Stimulated activated naive CD8-positive, alpha-beta T cell treated with anti-CD3 and anti-CD28 coated beads, Interleukin-15, Interleukin-2, amounts not matched to agents 100 U/mL and 50 U/mL, for 24 hours (primary cell): ENCODE results near the gene CST5.
"Not testable (repeated sequence)": the region's sequence is repeated elsewhere in the genome, so short reads cannot be mapped to it uniquely, and the experiment has no call there.

ENCODE experiments used
- ATAC-seq: fragments of 150-1000 bp; cut with Tn5 transposase; one replicate; pipeline ENCODE4 v1.10.0; 2021
- DNase-seq: peaks from one replicate; pipeline ENCODE4 v3.0.0; 2021

CST5 gene

DNA sequence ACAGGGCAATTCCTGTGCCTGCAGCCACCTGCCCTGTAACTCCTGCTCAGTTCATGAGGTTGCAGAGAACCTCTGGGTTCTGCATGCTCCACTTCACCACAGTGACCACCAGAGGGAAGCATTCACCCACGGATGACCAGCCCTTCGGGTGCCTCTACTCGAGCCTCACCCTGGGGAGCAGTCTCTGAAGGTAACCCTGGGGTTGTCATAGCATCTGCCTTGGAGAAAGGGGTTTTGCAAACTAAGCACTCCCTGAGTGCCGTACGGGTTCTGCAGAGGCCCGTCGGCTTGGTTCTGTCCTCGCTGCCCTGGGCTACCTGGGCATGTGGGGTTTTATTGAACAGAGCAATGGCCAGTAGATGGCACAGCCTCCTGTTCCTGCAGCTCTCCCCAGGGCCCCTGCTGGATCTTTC lies 10.2 kb upstream of the CST5 start:
- DNase-seq (peak; percentile 69), ATAC-seq (peak; percentile 81)

DNA sequence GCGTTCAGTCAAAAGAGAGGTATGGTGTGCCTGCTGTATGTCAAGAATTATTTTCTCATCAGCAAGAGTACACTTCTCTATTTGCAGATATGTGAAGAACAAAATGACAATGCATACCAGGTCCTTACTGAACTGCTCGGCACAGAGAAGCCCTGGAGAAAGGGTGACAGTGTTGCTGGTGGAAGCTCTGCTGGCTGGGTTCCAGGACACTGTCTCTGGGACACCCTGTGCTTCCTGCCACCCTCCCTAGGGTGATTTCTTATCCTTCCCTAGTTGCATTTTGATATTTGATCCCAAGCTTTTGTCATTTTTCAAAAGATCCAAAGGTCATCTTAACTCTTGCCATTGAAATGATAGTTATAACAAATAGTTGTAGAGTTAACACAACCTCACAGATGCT lies 8.3 kb upstream of the CST5 start:
- no peak for DNase-seq
- no peak for ATAC-seq

DNA sequence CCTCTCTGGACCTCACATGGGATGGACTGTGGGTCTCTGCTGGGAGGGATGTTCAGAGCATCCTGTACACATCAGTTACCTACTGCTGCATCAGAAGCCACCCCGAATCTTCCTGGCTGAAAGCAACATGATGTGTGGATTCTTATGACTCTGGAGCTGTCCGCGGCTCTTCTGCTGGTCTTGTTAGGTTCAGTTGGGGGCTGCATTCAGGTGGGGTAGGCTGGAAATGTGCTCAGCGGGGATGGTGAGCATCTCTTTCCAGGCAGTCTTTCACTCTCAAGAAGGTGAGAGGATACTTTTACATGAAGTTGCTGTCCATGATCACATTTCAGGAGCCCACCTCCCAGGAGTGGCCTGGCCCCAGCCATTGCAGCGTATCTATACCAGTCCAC lies 5.2 kb upstream of the CST5 start:
- no peak for DNase-seq

DNA sequence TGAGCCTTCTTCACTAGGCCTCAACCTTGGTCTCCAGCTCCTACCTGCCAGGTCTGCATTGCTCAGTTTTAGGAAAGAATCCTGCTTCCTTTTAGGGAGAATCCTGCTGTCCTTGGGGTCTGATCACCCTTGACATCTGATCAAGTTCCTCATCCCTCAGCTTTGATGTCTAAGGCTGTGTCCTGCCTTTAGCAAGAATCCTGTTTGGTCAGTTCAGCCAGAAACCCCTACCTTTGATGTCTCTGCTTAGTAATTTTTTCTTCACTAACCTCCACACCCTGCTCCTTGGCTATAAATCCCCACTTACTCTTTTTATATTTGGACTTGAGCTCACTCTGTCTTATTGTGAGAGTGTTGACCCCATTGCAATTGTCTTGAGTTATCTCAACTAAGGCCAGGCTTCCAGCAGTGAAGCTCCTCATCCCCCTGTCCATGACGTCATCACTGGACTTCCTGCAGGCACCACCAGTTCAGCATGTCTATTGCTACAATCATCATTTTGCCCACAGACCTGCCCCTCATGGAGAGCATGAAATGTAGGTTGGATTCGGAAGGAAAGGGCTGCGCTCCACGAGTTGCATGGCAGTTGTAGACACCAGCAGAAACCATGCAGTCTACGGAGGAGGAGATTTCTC lies 4.7 kb upstream of the CST5 start:
- DNase-seq (no peak), ATAC-seq (no peak)

More for the DNA sequence above, 5.2 kb upstream of the CST5 start:
- ATAC-seq, result no peak

GRCh38 chr20:23881371-23881770 lies 1.8 kb upstream of the CST5 start:
- ATAC-seq (no peak), DNase-seq (no peak)

DNA sequence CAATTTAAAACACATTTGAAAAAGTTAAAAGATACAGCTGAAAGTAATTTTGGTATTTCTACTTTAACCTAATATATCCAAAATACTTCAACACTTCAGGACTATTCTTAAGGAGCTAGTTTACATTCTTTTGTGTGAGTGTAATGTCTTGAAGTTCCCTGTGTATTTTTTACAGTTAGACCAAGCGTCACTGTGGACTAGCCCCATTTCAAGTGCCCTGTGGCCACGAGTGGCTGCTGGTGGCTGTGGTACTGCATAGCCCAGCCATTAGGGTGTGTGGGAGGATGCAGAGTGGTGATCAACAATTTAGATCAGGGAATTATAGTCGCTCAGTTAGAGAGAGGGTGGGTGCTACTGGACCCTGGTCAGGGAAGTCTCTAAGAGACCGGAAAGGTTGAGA lies 869 bp upstream of the CST5 start:
- ATAC-seq, result no peak
- DNase-seq, result no peak

DNA sequence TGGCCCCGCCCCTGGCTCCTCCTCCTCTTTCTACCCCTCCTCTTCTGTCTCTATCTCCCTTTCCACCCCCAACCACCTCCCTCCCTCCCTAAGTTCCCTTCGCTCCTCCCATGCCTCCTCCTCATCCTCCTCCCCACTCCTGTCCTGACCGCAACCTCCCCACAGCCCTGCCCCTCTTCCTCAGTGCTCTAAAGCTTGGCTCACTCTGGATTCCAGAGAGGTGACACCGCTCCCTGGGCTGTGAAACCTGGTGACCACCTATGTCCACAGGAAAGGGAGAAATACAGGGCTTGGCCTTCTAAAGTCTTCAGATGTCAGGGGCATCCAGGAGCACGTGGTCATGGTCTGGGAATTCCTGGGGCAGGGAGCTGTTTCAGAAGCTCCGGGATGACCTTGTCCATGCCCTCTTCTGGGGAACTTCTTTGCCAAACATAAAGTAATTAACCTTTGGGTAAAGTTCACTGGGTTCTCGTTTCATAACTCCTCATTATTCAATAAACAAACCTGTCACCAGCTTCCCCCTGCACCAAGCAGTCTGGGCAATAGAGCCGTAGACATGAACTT lies 345 bp upstream of the CST5 start:
- ATAC-seq (no peak), DNase-seq (no peak)

DNA sequence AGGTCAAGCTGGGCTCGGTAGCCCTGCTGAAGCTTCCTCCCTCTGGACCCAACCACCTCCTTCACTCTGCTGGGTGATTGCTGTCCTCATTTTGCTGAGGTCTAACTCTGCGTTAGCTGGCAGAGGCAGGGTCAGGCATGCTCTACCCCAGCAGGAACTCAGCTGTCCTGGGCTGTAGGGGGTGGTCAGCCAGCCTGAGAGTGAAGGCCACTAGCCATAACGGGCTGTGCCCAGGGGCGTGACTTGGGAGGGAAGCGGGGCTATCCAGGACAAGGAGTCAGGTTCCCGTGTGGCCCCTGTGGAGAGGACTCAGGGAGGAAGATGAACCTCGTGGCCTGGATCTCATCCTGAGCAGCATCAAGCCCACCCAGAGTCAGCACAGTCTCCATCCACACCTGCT lies 761 bp downstream of the CST5 start:
- ATAC-seq (no peak), DNase-seq (no peak)

DNA sequence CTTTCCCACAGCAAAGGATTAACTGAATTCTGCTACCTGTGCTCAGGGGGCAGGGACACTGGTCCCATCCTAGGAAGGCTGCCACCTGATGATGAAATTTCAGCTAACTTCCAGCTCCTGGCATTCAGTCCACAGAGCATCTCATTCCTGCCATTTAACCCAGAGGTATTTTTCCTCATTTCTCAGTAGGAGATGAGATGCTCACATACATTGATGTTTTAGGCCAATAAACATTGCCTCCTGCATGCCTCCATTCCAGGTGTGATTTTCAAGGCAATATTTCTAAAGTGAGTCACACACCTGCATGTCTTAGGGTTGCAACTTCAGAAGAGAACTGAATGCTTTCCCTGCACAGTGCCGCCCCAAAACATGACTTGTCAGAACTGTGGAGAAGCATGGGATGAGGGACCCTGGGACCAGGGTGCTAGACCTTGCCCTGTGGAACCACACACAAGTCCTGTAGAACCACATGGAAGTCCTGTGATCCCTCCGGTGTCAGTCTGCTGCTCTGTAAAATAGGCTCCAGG lies 1.5 kb downstream of the CST5 start:
- not testable (repeated sequence) for ATAC-seq, DNase-seq

DNA sequence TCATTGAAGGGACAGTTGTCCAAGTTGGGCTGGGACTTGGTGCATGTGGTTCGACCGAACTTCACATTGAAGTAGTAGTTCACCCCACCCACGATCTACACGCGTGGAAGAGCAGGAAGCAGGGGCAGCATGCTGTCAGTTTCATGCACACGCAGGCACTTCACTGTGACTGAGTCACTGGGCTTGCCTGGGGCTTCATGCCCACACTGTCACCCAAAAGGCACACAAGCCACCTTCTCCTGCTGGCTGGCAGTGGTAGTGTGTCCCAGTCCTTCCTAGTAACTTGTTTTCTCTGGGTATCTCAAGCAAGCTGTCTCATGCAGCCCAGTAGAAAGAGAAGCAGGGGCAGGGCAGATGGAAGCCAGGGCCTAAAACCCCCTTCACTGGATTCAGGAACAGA lies 2.0 kb downstream of the CST5 start:
- DNase-seq (no peak), ATAC-seq (no peak)

- no peak for ATAC-seq
- DNase-seq, result no peak
Measured at GRCh38 chr20:23875606-23876237, 3.8 kb downstream of the CST5 start.

GRCh38 chr20:23874747-23875146 lies 4.8 kb downstream of the CST5 start:
- DNase-seq (no peak), ATAC-seq (no peak)

- DNase-seq, result no peak
- ATAC-seq, result peak; percentile 55
Measured at GRCh38 chr20:23873370-23874015, 6.1 kb downstream of the CST5 start.

- no peak for ATAC-seq
- no peak for DNase-seq
Measured at GRCh38 chr20:23872065-23872464, 7.5 kb downstream of the CST5 start.

GRCh38 chr20:23870461-23870860 lies 9.1 kb downstream of the CST5 start:
- DNase-seq, result no peak
- no peak for ATAC-seq

DNA sequence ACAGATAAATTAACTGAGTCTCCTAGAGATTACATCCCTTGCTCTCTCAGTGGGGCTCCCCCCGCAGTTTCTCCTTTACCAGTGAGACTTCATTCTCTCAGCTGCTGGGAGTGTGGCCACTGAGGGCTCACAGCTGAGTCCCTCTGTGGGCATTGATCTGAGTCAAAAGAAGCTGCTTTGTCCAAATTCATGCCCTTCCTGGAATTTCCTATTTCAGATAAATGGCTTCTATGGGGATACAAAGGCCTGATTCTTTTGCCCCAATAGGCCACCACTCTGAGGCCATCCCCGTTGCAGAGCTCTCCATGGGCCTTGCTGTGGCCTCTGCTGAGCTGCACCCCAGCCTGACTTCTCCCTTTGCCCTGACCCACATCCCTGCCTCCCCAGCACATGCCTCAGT lies 10.0 kb downstream of the CST5 start:
- no peak for DNase-seq
- no peak for ATAC-seq

DNA sequence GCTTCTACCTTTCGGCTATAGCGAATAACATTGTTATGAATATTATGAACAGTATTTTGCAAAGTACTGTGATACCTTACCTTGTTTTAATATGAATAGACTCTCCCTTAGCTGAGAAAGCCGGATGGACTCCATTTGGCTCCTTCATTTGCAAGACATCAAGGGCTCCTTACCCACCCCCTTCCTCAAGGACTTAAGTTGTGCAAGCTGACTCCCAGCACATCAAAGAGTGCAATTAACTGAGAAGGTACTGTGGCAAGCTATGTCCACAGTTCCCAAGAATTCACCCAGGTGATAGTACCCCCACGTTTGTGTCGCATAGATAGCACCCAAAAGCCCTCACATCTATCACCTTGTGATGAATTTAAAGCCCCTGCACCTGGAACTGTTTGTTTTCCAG lies 11.2 kb downstream of the CST5 start:
- DNase-seq, result no peak
- no peak for ATAC-seq

DNA sequence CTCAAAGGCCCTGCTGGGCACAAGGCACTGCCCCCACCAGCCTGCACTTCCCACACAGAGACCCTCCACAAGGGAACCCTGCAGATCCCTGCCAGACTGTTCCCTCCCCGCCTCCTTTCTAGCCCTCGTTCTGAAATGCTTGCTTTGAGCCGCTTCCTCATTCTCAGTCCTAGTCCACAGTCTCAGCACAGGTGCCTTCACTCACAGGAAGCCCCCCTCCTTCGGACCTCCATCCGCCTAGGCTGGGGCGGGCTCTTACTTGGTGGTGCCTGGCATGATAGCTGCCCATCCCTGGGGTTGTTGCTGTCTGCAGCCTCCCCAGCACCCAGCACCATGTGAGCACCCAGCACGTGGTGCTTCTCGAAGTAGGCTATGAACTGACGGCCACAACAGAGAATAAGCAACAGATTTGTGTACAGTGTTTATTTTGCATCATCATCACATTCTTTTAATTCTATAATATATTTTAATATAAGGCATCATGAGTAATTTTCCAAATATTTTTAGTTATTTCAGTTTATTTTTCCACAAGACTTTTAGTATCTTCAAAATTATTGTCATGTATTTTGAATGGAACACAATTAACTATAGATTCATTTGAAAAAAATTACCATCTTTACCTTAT lies 12.3 kb downstream of the CST5 start:
- no peak for ATAC-seq
- DNase-seq, result no peak

DNA sequence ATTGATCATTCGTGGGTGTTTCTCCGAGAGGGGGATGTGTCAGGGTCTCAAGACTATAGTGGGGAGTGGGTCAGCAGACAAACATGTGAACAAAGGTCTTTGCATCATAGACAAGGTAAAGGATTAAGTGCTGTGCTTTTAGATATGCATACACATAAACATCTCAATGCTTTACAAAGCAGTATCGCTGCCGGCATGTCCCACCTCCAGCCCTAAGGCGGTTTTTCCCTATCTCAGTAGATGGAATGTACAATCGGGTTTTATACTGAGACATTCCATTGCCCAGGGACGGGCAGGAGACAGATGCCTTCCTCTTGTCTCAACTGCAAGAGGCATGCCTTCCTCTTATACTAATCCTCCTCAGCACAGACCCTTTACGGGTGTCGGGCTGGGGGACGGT lies 18.8 kb downstream of the CST5 start:
- DNase-seq, ATAC-seq: not testable (repeated sequence)

DNA sequence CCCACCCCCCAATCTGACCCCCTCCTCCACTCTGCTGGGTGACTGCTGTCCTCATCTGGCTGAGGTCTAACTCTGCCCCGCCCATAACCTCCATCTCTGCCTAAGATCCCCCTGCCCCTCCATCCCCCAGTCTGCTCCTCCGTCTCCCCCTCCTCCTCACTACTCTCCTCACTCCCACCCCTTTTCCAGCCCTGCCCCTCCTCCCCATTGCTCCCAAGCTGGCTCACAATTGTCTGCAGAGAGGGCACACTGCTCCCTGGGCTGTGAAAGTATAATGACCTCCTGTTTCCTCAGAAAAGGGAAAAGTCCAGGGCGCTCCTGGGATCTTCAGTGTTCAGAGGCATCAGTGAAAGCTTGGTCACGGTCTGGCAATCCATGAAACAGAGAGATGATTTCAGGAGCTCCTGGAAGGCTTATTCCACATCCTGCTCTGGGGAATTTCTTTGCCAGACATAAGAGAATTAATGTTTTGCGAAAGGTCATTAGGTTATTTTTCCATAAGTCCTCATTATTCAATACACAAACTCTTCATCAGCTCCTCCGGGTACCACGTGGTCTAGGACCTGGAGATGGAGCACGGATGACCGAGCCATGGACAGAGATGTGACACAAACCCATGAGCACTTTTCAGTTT lies 21.5 kb downstream of the CST5 start:
- no peak for ATAC-seq
- no peak for DNase-seq

- DNase-seq (no peak), ATAC-seq (no peak)
Measured at GRCh38 chr20:23856736-23857135, 22.8 kb downstream of the CST5 start.

DNA sequence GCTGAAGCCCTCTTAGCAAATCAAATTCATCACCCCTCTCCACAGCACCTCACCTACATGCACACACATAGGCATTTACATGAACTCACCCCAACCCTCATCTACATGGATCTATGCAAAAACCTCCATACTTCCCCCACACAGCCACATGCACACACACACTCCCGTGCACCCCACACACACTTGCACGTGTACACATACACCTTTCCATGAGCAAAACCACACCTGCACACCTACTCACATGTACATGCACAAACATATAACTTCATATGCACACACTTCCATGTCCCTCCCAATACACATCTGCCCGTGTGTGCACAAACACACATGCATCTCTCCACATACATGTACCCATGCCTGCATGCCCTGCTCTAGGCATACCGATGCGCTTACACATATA lies 23.3 kb downstream of the CST5 start:
- ATAC-seq, result no peak
- DNase-seq, result no peak
